ENCODE results near the gene PIP5K1C.

PIP5K1C gene

DNA sequence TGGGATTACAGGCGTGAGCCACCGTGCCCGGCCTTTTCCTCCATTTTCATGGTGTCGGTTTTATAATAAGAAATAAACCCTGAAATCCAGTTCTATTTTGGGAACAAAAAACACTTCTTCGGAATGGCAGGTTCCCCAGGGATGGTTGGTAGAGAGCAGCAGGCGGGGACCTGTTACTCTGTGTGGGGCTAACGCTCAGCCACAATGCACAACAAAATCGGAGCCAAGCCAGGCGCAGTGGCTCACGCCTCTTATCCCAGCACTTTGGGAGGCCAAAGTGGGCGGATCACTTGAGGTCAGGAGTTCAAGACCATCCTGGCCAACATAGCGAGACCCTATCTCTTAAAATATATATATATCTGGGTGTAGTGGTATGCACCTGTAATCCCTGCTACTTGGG is 99.2 kb downstream of the PIP5K1C start:
- no peak for TF ChIP-seq EZH2phosphoT487 (conservative IDR thresholded peaks at IDR 0.05; ENCODE audit: low read length)
- TF ChIP-seq, protein P1, sequence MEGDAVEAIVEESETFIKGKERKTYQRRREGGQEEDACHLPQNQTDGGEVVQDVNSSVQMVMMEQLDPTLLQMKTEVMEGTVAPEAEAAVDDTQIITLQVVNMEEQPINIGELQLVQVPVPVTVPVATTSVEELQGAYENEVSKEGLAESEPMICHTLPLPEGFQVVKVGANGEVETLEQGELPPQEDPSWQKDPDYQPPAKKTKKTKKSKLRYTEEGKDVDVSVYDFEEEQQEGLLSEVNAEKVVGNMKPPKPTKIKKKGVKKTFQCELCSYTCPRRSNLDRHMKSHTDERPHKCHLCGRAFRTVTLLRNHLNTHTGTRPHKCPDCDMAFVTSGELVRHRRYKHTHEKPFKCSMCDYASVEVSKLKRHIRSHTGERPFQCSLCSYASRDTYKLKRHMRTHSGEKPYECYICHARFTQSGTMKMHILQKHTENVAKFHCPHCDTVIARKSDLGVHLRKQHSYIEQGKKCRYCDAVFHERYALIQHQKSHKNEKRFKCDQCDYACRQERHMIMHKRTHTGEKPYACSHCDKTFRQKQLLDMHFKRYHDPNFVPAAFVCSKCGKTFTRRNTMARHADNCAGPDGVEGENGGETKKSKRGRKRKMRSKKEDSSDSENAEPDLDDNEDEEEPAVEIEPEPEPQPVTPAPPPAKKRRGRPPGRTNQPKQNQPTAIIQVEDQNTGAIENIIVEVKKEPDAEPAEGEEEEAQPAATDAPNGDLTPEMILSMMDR (IDR thresholded peaks at IDR 0.05; ENCODE audit: insufficient read depth, low read length, poor library complexity, severe bottlenecking): no peak
- no peaks in the 10 kb centered on the region for H3K9me2 ChIP-seq (replicated peaks; ENCODE audit: insufficient read depth, low read length)
- H3K9me3 ChIP-seq (ENCODE audit: insufficient read depth, low read length): no peaks in the 10 kb centered on the region
- H2AFZ ChIP-seq (ENCODE audit: low read depth, low read length, severe bottlenecking): no peak overlapping the region
- no peaks in the 10 kb centered on the region for H3K36me3 ChIP-seq (ENCODE audit: low read length)
- H3F3A ChIP-seq (ENCODE audit: insufficient read depth): no peaks in the 10 kb centered on the region
- no peaks in the 10 kb centered on the region for H3K27me3 ChIP-seq (ENCODE audit: low read length)
- no peaks in the 10 kb centered on the region for H3K79me2 ChIP-seq (ENCODE audit: insufficient read depth, low read length)
- H3K27ac ChIP-seq (ENCODE audit: low read depth, low read length): no peak overlapping the region
- H3K4me3 ChIP-seq (ENCODE audit: insufficient read depth, low read length, poor library complexity, severe bottlenecking): no peak overlapping the region
- H3K4me2 ChIP-seq (ENCODE audit: low read depth, low read length, poor library complexity, severe bottlenecking): no peak overlapping the region
- H4K20me1 ChIP-seq (ENCODE audit: low read depth, low read length): no peaks in the 10 kb centered on the region
- H3K9ac ChIP-seq (ENCODE audit: low read length): no peak overlapping the region

- no peak overlapping the region for H3K27ac ChIP-seq (ENCODE audit: low read depth, low read length)
- no peaks in the 10 kb centered on the region for H3K9me3 ChIP-seq (ENCODE audit: insufficient read depth, low read length)
- H3K4me3 ChIP-seq (ENCODE audit: insufficient read depth, low read length, poor library complexity, severe bottlenecking): no peak overlapping the region
- H3F3A ChIP-seq (ENCODE audit: insufficient read depth): no peaks in the 10 kb centered on the region
- no peaks in the 10 kb centered on the region for H3K79me2 ChIP-seq (ENCODE audit: insufficient read depth, low read length)
- no peaks in the 10 kb centered on the region for H3K36me3 ChIP-seq (ENCODE audit: low read length)
- TF ChIP-seq, protein P1 (IDR thresholded peaks at IDR 0.05; ENCODE audit: insufficient read depth, low read length, poor library complexity, severe bottlenecking): no peak
- no peak for TF ChIP-seq EZH2phosphoT487 (conservative IDR thresholded peaks at IDR 0.05; ENCODE audit: low read length)
- no peak overlapping the region for H2AFZ ChIP-seq (ENCODE audit: low read depth, low read length, severe bottlenecking)
- no peak overlapping the region for H3K9ac ChIP-seq (ENCODE audit: low read length)
- no peaks in the 10 kb centered on the region for H3K9me2 ChIP-seq (replicated peaks; ENCODE audit: insufficient read depth, low read length)
- no peaks in the 10 kb centered on the region for H3K27me3 ChIP-seq (ENCODE audit: low read length)
- no peaks in the 10 kb centered on the region for H4K20me1 ChIP-seq (ENCODE audit: low read depth, low read length)
- H3K4me2 ChIP-seq (ENCODE audit: low read depth, low read length, poor library complexity, severe bottlenecking): no peak overlapping the region
Observed at GRCh38 chr19:3599776-3600187, 100.5 kb downstream of the PIP5K1C start.

DNA sequence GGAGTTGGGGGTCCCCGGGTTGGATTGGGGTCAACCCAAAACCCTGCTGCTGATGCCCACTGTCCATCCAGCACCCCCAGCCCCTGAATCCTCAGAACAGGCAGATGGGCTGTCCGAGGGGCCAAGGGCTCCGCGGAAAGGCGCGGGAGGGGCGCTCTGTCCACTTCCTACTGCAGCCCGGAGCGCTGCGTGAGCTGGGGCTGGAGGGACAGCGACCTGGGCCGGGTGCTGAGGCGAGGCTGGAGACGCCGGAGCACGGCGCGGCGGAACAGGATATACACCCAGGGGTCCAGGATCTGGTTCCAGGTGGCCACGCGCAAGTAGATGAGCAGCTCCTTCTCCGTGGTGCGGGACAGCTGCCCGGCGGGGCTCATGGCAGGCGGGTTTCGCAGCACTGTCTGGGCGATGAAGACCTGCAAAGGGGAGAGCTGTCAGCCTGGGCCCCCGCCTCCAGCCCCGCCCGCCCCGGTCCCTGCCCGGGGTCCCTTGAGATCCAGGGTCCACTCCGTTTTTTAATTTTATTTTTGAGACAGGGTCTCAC is 104.7 kb downstream of the PIP5K1C start:
- Histone ChIP-seq H3F3A (ENCODE audit: insufficient read depth) (0 out of 2 replicates have a peak, but pooled peaks cover 3% of the 10 kb centered on the region), H3K79me2 (ENCODE audit: insufficient read depth, low read length) (no peaks in the 10 kb centered on the region), H3K36me3 (ENCODE audit: low read length) (no peaks in the 10 kb centered on the region), H4K20me1 (ENCODE audit: low read depth, low read length) (no peaks in the 10 kb centered on the region), H3K4me3 (ENCODE audit: insufficient read depth, low read length, poor library complexity, severe bottlenecking) (no peak overlapping the region), H3K9me3 (ENCODE audit: insufficient read depth, low read length) (peaks cover 6% of the 10 kb centered on the region; the same call in 1 of the 2 replicates), H3K27me3 (ENCODE audit: low read length) (no peaks in the 10 kb centered on the region), H3K9ac (ENCODE audit: low read length) (no peak overlapping the region), H3K27ac (ENCODE audit: low read depth, low read length) (no peak overlapping the region), H3K9me2 (replicated peaks; ENCODE audit: insufficient read depth, low read length) (no peaks in the 10 kb centered on the region), H3K4me2 (ENCODE audit: low read depth, low read length, poor library complexity, severe bottlenecking) (no peak overlapping the region), H2AFZ (ENCODE audit: low read depth, low read length, severe bottlenecking) (no peak overlapping the region)
- TF ChIP-seq, protein P1 (IDR thresholded peaks at IDR 0.05; ENCODE audit: insufficient read depth, low read length, poor library complexity, severe bottlenecking): no peak
- TF ChIP-seq EZH2phosphoT487 (conservative IDR thresholded peaks at IDR 0.05; ENCODE audit: low read length): no peak
